Vagina (tissue), 2 donors: ENCODE results near the gene PELI2. TPM values are rescaled to one million over a fixed set of nuclear protein-coding genes. Genes with fewer than 3 reads are reported as not detected.

ENCODE experiments used
- DNase-seq, 2 donors: peaks; one replicate each; pipeline ENCODE4 v3.0.0-alpha.2; 2017; ENCODE audit errors: extremely low spot score in 2 of 2
- H3K27ac ChIP-seq: fragments of 200-600 bp; sonication (generic); one replicate; pipeline ENCODE4 v1.5.1; 2019
- H3K27me3 ChIP-seq: fragments of 200-600 bp; sonication (generic); one replicate; pipeline ENCODE4 v1.5.1; 2019
- H3K36me3 ChIP-seq, 2 donors: fragments of 200-600 bp; sonication (generic); one replicate each; pipeline ENCODE4 v1.5.1; 2017 to 2019
- H3K4me1 ChIP-seq: fragments of 200-600 bp; sonication (generic); one replicate; pipeline ENCODE4 v1.5.1; 2019
- H3K4me3 ChIP-seq, 2 donors: fragments of 200-600 bp; sonication (generic); 1 replicate in 1 of 2; 2 replicates in 1 of 2; pipeline ENCODE4 v1.5.1; 2016 to 2019
- H3K9me3 ChIP-seq: fragments of 200-600 bp; sonication (generic); one replicate; pipeline ENCODE4 v1.5.1; 2019
- POLR2A ChIP-seq, 2 donors: fragments of 450-650 bp; IDR thresholded peaks; one replicate each; pipeline ENCODE4 v1.6.1; 2017; ENCODE audit warnings: antibody characterized with exemption in 2 of 2, mild to moderate bottlenecking in 2 of 2, moderate library complexity in 2 of 2
- POLR2AphosphoS5 ChIP-seq, 2 donors: sonication (generic); formaldehyde crosslinking; IDR thresholded peaks; one replicate each; pipeline ENCODE4 v1.9.0; 2017; ENCODE audit warnings: antibody characterized with exemption in 2 of 2, mild to moderate bottlenecking in 2 of 2, low read depth in 1 of 2; ENCODE audit not compliant: insufficient read depth in 1 of 2
- intact Hi-C: fragments of 100-400 bp; cut with DNase I; formaldehyde crosslinking; loops from one replicate; pipeline ENCODE4 v1.15.1; 2023
- total RNA-seq: library from RNA; depleted of rRNA; stranded (reverse); fragments of >200 nt; gene quantifications from one replicate; pipeline ENCODE4 v1.2.3, GENCODE V29; 2016
- TF ChIP-seq, protein P1 (sequence below), 3 experiments: fragments of 450-650 bp in 2 of 3; fragments of 200-600 bp in 1 of 3; sonication (generic) in 1 of 3; IDR thresholded peaks; one replicate each; pipeline ENCODE4 v1.5.1; 2017 to 2019; ENCODE audit warnings: antibody characterized with exemption in 3 of 3, mild to moderate bottlenecking in 2 of 3, moderate library complexity in 2 of 3

PELI2 gene
- total RNA-seq, 1 donor from 2014 or later: 9.6 TPM

- Histone ChIP-seq H3K36me3 (no peaks in the 10 kb centered on the region), H3K4me3 (no peak overlapping the region), H3K27me3 (no peaks in the 10 kb centered on the region), H3K4me1 (peaks cover 25% of the 10 kb centered on the region), H3K27ac (peak overlapping the region; percentile 62), H3K9me3 (no peaks in the 10 kb centered on the region)
- DNase-seq: no peak
- no peak for TF ChIP-seq POLR2A (IDR thresholded peaks at IDR 0.05)
- no peak for TF ChIP-seq POLR2AphosphoS5 (IDR thresholded peaks at IDR 0.05; ENCODE audit: insufficient read depth in 1 of 2, low read depth in 1 of 2)
- TF ChIP-seq, protein P1, sequence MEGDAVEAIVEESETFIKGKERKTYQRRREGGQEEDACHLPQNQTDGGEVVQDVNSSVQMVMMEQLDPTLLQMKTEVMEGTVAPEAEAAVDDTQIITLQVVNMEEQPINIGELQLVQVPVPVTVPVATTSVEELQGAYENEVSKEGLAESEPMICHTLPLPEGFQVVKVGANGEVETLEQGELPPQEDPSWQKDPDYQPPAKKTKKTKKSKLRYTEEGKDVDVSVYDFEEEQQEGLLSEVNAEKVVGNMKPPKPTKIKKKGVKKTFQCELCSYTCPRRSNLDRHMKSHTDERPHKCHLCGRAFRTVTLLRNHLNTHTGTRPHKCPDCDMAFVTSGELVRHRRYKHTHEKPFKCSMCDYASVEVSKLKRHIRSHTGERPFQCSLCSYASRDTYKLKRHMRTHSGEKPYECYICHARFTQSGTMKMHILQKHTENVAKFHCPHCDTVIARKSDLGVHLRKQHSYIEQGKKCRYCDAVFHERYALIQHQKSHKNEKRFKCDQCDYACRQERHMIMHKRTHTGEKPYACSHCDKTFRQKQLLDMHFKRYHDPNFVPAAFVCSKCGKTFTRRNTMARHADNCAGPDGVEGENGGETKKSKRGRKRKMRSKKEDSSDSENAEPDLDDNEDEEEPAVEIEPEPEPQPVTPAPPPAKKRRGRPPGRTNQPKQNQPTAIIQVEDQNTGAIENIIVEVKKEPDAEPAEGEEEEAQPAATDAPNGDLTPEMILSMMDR (IDR thresholded peaks at IDR 0.05): no peak
- intact Hi-C loops: no loop called here
These were observed 222.7 kb downstream of the PELI2 start for GRCh38 chr14:56340932-56341331.

DNA sequence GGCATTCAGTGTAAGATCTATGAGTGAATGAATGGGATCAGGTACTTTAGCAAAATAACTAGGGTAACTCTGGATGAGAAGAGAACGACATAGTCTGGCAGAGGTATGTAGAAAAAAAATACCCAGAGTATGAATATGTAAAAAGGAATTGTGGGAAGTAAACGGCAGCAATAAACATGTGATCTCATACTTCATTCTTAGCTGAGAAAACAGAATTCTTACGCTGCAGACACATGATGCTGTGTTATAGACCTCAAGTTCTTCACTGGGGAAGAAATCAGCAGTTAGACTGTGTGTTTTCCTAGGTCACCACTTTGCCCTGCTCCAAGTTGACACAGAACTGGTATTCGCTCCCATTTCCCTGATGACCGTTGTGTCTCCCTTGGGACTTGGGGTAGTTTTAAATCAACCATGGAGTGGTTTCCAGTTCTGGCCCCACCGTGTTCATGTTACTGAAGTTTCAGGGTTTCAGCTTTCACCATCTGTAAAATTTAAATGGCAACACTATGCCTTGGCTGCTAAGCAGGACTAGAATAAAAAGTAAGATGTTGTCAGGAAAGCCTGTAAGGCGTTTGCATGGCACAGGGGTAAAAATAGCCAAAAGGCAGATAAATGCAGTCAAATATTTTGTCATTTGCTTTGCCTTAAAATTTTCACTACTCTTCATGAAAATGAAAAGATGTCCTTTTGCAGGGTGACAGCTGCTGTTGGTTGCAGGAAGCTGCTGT lies 223.7 kb downstream of the PELI2 start:
- no peaks in the 10 kb centered on the region for H3K36me3 ChIP-seq
- H3K9me3 ChIP-seq: no peaks in the 10 kb centered on the region
- TF ChIP-seq POLR2AphosphoS5 (IDR thresholded peaks at IDR 0.05; ENCODE audit: insufficient read depth in 1 of 2, low read depth in 1 of 2) (no peak), POLR2A (IDR thresholded peaks at IDR 0.05) (no peak)
- TF ChIP-seq, protein P1 (IDR thresholded peaks at IDR 0.05): no peak
- peak overlapping the region; percentile 62 for H3K27ac ChIP-seq
- peaks cover 25% of the 10 kb centered on the region for H3K4me1 ChIP-seq
- intact Hi-C loops: no loop called here
- no peaks in the 10 kb centered on the region for H3K27me3 ChIP-seq
- no peak overlapping the region for H3K4me3 ChIP-seq
- no peak for DNase-seq

GRCh38 chr14:56342494-56342942 lies 224.3 kb downstream of the PELI2 start:
- intact Hi-C loops: no loop called here

GRCh38 chr14:56349960-56350359 lies 231.7 kb downstream of the PELI2 start:
- Histone ChIP-seq H3K4me3 (no peak overlapping the region), H3K36me3 (no peaks in the 10 kb centered on the region), H3K27ac (no peak overlapping the region), H3K4me1 (no peaks in the 10 kb centered on the region), H3K9me3 (no peaks in the 10 kb centered on the region), H3K27me3 (no peaks in the 10 kb centered on the region)
- TF ChIP-seq, protein P1 (IDR thresholded peaks at IDR 0.05): no peak
- intact Hi-C loops: no loop called here
- DNase-seq: no peak

More at GRCh38 chr14:56342494-56342942, 224.3 kb downstream of the PELI2 start:
- no peak for DNase-seq
- H3K9me3 ChIP-seq: no peaks in the 10 kb centered on the region
- no peaks in the 10 kb centered on the region for H3K36me3 ChIP-seq
- H3K27ac ChIP-seq: peak overlapping the region; percentile 62
- H3K4me3 ChIP-seq: no peak overlapping the region
- H3K27me3 ChIP-seq: no peaks in the 10 kb centered on the region
- H3K4me1 ChIP-seq: peaks cover 25% of the 10 kb centered on the region
- TF ChIP-seq, protein P1 (IDR thresholded peaks at IDR 0.05): no peak
- TF ChIP-seq POLR2AphosphoS5 (IDR thresholded peaks at IDR 0.05; ENCODE audit: insufficient read depth in 1 of 2, low read depth in 1 of 2): no peak
- no peak for TF ChIP-seq POLR2A (IDR thresholded peaks at IDR 0.05)
